Esophagus squamous epithelium (tissue), 4 donors: ENCODE data around the gene DIPK1B.

Experiments
- CTCF ChIP-seq, 6 experiments: fragments of 450-650 bp in 4 of 6; fragments of 200-600 bp in 2 of 6; sonication (generic) in 2 of 6; IDR thresholded peaks; one replicate each; pipeline ENCODE4 v1.5.1; 2016 to 2019; ENCODE audit warnings: antibody characterized with exemption in 6 of 6, mild to moderate bottlenecking in 4 of 6, moderate library complexity in 4 of 6
- POLR2A ChIP-seq, 4 donors: fragments of 450-650 bp; IDR thresholded peaks; one replicate each; pipeline ENCODE4 v1.6.1; 2017; ENCODE audit warnings: antibody characterized with exemption in 4 of 4, mild to moderate bottlenecking in 4 of 4, moderate library complexity in 3 of 4

GRCh38 chr9:136723362-136723976 lies 11.1 kb downstream of the DIPK1B start:
- no peak for TF ChIP-seq CTCF (IDR thresholded peaks at IDR 0.05)
- TF ChIP-seq POLR2A (IDR thresholded peaks at IDR 0.05) = no peak
